ENCODE results near the gene PTPRM. TPM values are rescaled to one million over a fixed set of nuclear protein-coding genes. Genes with fewer than 3 reads are reported as not detected.

Gene PTPRM
- total RNA-seq, 1 donor from 2014 or later = 1.00 TPM

- ChIA-PET CTCF (no interaction called here), POLR2A (no interaction called here)
- no peak for DNase-seq
- Mint-ChIP-seq H3K27ac (no peak overlapping the region), H3K4me1 (no peaks in the 10 kb centered on the region), H3K27me3 (no peaks in the 10 kb centered on the region), H3K4me3 (no peak overlapping the region), H3K36me3 (ENCODE audit: low read depth) (no peaks in the 10 kb centered on the region), H3K9me3 (peaks cover 1% of the 10 kb centered on the region)
- intact Hi-C loops (cut with micrococcal nuclease) = no loop called here
- ATAC-seq (ENCODE audit: low read depth) = no peak
- TF ChIP-seq CTCF (IDR thresholded peaks at IDR 0.05) = no peak
These were observed 573.9 kb downstream of the PTPRM start for GRCh38 chr18:8140841-8141501.

GRCh38 chr18:8142131-8142711 lies 575.1 kb downstream of the PTPRM start:
- ATAC-seq (ENCODE audit: low read depth) = no peak
- H3K4me1 Mint-ChIP-seq = no peaks in the 10 kb centered on the region
- H3K27ac Mint-ChIP-seq = no peak overlapping the region
- POLR2A ChIA-PET = no interaction called here
- H3K36me3 Mint-ChIP-seq (ENCODE audit: low read depth) = no peaks in the 10 kb centered on the region
- no peak for TF ChIP-seq CTCF (IDR thresholded peaks at IDR 0.05)
- H3K4me3 Mint-ChIP-seq = no peak overlapping the region
- DNase-seq = no peak
- H3K9me3 Mint-ChIP-seq = peaks cover 3% of the 10 kb centered on the region
- CTCF ChIA-PET = no interaction called here
- intact Hi-C loops (cut with micrococcal nuclease) = no loop called here
- no peaks in the 10 kb centered on the region for H3K27me3 Mint-ChIP-seq

DNA sequence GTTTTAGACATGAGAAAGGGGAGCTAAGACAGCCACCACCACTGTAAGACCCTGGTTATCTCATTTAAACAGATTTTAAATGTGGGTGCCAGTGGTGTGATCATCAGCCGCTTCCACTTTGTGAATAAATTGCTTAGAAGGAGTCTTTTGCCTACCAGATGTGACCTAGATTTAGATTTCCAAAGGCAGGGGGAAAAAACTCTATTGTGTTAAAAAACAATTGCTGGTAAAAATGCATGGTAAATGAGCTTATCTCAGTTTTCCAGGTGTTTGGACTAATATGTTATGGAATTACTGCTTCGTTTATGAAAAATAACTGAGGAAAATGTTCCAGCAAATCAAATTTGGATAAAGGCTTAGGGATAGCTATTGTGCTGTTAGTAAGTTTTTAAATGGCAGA lies 575.8 kb downstream of the PTPRM start:
- POLR2A ChIA-PET = no interaction called here
- no peak for DNase-seq

GRCh38 chr18:8151181-8151580 lies 584.1 kb downstream of the PTPRM start:
- intact Hi-C loops (cut with micrococcal nuclease) = no loop called here
- ChIA-PET CTCF (no interaction called here), POLR2A (no interaction called here)
- ATAC-seq (ENCODE audit: low read depth) = no peak
- H3K27ac Mint-ChIP-seq = no peak overlapping the region
- no peak overlapping the region for H3K4me3 Mint-ChIP-seq
- no peaks in the 10 kb centered on the region for H3K27me3 Mint-ChIP-seq
- H3K9me3 Mint-ChIP-seq = peaks cover under 1% of the 10 kb centered on the region
- no peaks in the 10 kb centered on the region for H3K4me1 Mint-ChIP-seq
- no peaks in the 10 kb centered on the region for H3K36me3 Mint-ChIP-seq (ENCODE audit: low read depth)
- no peak for DNase-seq
- no peak for TF ChIP-seq CTCF (IDR thresholded peaks at IDR 0.05)

More for the DNA sequence above, 575.8 kb downstream of the PTPRM start:
- Mint-ChIP-seq H3K27me3 (no peaks in the 10 kb centered on the region), H3K27ac (no peak overlapping the region), H3K4me3 (no peak overlapping the region), H3K36me3 (ENCODE audit: low read depth) (no peaks in the 10 kb centered on the region), H3K9me3 (peaks cover 3% of the 10 kb centered on the region), H3K4me1 (no peaks in the 10 kb centered on the region)
- CTCF ChIA-PET = no interaction called here
- no peak for ATAC-seq (ENCODE audit: low read depth)
- TF ChIP-seq CTCF (IDR thresholded peaks at IDR 0.05) = no peak
- intact Hi-C loops (cut with micrococcal nuclease) = no loop called here

DNA sequence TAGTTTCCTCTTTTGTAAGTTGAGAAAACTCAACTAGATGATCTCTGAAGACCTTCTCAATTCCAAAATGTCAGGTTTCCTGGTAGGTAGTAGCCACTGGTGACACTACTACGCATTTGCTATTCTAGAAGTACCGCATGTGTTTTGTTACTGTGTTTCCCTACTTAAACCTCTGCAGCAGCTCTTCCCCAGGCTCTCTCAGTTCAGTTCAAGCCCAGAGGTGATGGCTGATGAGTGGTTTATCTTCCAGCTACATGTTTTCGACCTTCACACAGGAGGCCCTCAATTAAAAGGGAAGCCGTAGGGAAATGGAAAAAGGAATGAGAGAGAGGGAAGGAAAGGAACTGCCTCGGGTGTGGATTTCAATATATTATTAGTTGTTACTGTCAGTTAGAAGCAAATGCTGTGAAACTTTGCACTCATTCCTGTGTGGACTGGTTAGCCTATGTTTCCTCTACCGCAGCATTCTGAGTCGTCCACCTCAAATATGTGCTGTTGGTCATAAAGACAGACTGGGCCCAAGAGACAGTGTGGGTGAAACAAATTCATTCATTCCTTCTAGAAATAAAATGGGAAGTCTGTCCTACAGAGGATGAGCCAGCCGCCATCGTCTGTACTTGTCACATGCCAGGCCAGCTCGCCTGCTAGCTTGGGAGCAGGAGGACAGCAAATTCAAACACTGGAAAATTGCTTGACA lies 586.9 kb downstream of the PTPRM start:
- CTCF ChIA-PET = no interaction called here
- intact Hi-C loops (cut with micrococcal nuclease) = no loop called here
- Mint-ChIP-seq H3K36me3 (ENCODE audit: low read depth) (no peaks in the 10 kb centered on the region), H3K27me3 (no peaks in the 10 kb centered on the region), H3K4me3 (no peak overlapping the region), H3K9me3 (no peaks in the 10 kb centered on the region), H3K27ac (no peak overlapping the region), H3K4me1 (no peaks in the 10 kb centered on the region)
- POLR2A ChIA-PET = no interaction called here
- DNase-seq (no peak), ATAC-seq (ENCODE audit: low read depth) (no peak)
- no peak for TF ChIP-seq CTCF (IDR thresholded peaks at IDR 0.05)

All from activated B cell treated with CpG ODN at 0.5 μM for 24 hours (primary cell).